A549 (cell line): ENCODE measurements around the gene PPP4R2. TPM values are rescaled to one million over a fixed set of nuclear protein-coding genes. Genes with fewer than 3 reads are reported as not detected.

Source experiments
- ATAC-seq, 2 experiments: fragments of 200-7000 bp in 1 of 2; fragments of >200 bp in 1 of 2; cut with Nextera tagmentation in 1 of 2; cut with Tn5 transposase in 1 of 2; 3 replicates each; pipeline versions ENCODE4 v1.8.0 to v1.9.1; 2018 to 2020; ENCODE audit warnings: mild to moderate bottlenecking in 1 of 2, moderate library complexity in 1 of 2
- CTCF ChIA-PET: fragments of 300-600 bp; sonication (Branson Sonifier 250); formaldehyde crosslinking; extraction: SDS; loops from one replicate; lab custom pipeline; 2021; ENCODE audit warnings: antibody characterized with exemption, inconsistent platforms; lab: Yijun Ruan, JAX
- POLR2A ChIA-PET: fragments of 350-600 bp; formaldehyde crosslinking; extraction: SDS; loops from one replicate; lab custom pipeline; 2021; ENCODE audit warnings: antibody characterized with exemption, inconsistent platforms; lab: Yijun Ruan, JAX
- DNase-seq, 2 experiments: peaks; one replicate each; pipeline versions ENCODE4 v3.0.0 to v3.0.0-alpha.2; 2011 to 2016; ENCODE audit warnings: low read depth in 1 of 2, low spot score in 1 of 2
- FAIRE-seq: peaks from 2 replicates; lab custom pipeline; 2011; peaks lifted over from hg19 to GRCh38; lab: Jason Lieb, UNC
- H3K27ac ChIP-seq, 2 experiments: fragments of >200 bp; sonication (Bioruptor Twin); formaldehyde crosslinking; 3 replicates each; pipeline ENCODE4 v1.5.1; 2016 to 2017
- H3K4me1 ChIP-seq: fragments of >200 bp; sonication (Bioruptor Twin); formaldehyde crosslinking; 3 replicates; pipeline ENCODE4 v1.6.1; 2016
- H3K4me2 ChIP-seq: fragments of >200 bp; sonication (Bioruptor Twin); formaldehyde crosslinking; 3 replicates; pipeline ENCODE4 v1.6.1; 2016
- H3K4me3 ChIP-seq: fragments of >200 bp; sonication (Bioruptor Twin); formaldehyde crosslinking; 3 replicates; pipeline ENCODE4 v1.5.1; 2016
- H3K9me3 ChIP-seq: fragments of >200 bp; sonication (Bioruptor Twin); formaldehyde crosslinking; 3 replicates; pipeline ENCODE4 v1.6.1; 2016
- ATOH8 ChIP-seq: fragments of 250-450 bp; sonication (Bioruptor Pico); IDR thresholded peaks from 2 replicates; pipeline ENCODE4 v1.5.0; 2020; ENCODE audit warnings: low read depth, mild to moderate bottlenecking, moderate library complexity
- CBX2 ChIP-seq: fragments of 200-600 bp; sonication (generic); IDR thresholded peaks from 2 replicates; pipeline ENCODE4 v1.6.1; 2016; ENCODE audit warnings: low read depth, mild to moderate bottlenecking, borderline replicate concordance
- CEBPB ChIP-seq, 2 experiments: fragments of >200 bp in 1 of 2; sonication (Bioruptor Twin) in 1 of 2; formaldehyde crosslinking in 1 of 2; IDR thresholded peaks; 2 replicates each; pipeline ENCODE4 v1.6.1; 2012 to 2016
- CHD2 ChIP-seq: fragments of 150-350 bp; IDR thresholded peaks from 2 replicates; pipeline ENCODE4 v1.6.1; 2014; ENCODE audit warnings: low read length; ENCODE audit not compliant: partially characterized antibody
- EP300 ChIP-seq, 2 experiments: fragments of >200 bp; sonication (Bioruptor Twin); formaldehyde crosslinking; IDR thresholded peaks; 2 replicates in 1 of 2; 3 replicates in 1 of 2; pipeline ENCODE4 v1.6.1; 2016 to 2017
- FOSB ChIP-seq: fragments of 250-450 bp; sonication (Bioruptor Pico); IDR thresholded peaks from 2 replicates; pipeline ENCODE4 v1.5.0; 2020; ENCODE audit warnings: mild to moderate bottlenecking, moderate library complexity
- HMGXB4 ChIP-seq: fragments of 250-450 bp; sonication (Bioruptor Pico); IDR thresholded peaks from 2 replicates; pipeline ENCODE4 v1.5.0; 2021; ENCODE audit warnings: mild to moderate bottlenecking, moderate library complexity, borderline replicate concordance
- MAFK ChIP-seq: fragments of 450-650 bp; IDR thresholded peaks from 2 replicates; pipeline ENCODE4 v1.6.1; 2014; ENCODE audit not compliant: partially characterized antibody
- MAX ChIP-seq: IDR thresholded peaks from 2 replicates; pipeline ENCODE4 v1.6.1; 2012
- NPAS2 ChIP-seq: fragments of 250-450 bp; sonication (Bioruptor Pico); IDR thresholded peaks from 2 replicates; pipeline ENCODE4 v1.8.0; 2022; ENCODE audit warnings: mild to moderate bottlenecking, moderate library complexity, borderline replicate concordance
- NR3C1 ChIP-seq: fragments of >200 bp; sonication (Bioruptor Twin); formaldehyde crosslinking; IDR thresholded peaks from 3 replicates; pipeline ENCODE4 v1.6.1; 2017
- PBX3 ChIP-seq: IDR thresholded peaks from 2 replicates; pipeline ENCODE4 v1.6.1; 2012
- POLR2AphosphoS2 ChIP-seq: conservative IDR thresholded peaks from 2 replicates; pipeline ENCODE4 v1.6.1; 2012; ENCODE audit warnings: low read length, improper control_type of control experiment, inconsistent platforms
- RAD21 ChIP-seq, 2 experiments: fragments of >200 bp in 1 of 2; sonication (Bioruptor Twin) in 1 of 2; formaldehyde crosslinking in 1 of 2; IDR thresholded peaks in 1 of 2; conservative IDR thresholded peaks in 1 of 2; 2 replicates in 1 of 2; 3 replicates in 1 of 2; pipeline ENCODE4 v1.6.1; 2012 to 2018; ENCODE audit warnings: inconsistent platforms in 1 of 2
- RARB ChIP-seq: fragments of 250-450 bp; sonication (Bioruptor Pico); IDR thresholded peaks from 2 replicates; pipeline ENCODE4 v1.8.0; 2021; ENCODE audit warnings: mild to moderate bottlenecking, moderate library complexity
- RFX5 ChIP-seq: fragments of 450-650 bp; IDR thresholded peaks from 2 replicates; pipeline ENCODE4 v1.7.1; 2014; ENCODE audit warnings: antibody characterized with exemption, mild to moderate bottlenecking, moderate library complexity
- RNF2 ChIP-seq: fragments of 200-600 bp; sonication (generic); IDR thresholded peaks from 2 replicates; pipeline ENCODE4 v1.6.1; 2016; ENCODE audit warnings: low read depth, mild to moderate bottlenecking, antibody characterized with exemption, moderate library complexity, borderline replicate concordance
- TP53 ChIP-seq: fragments of 250-450 bp; sonication (Bioruptor Pico); IDR thresholded peaks from 2 replicates; pipeline ENCODE4 v1.5.0; 2021; ENCODE audit warnings: mild to moderate bottlenecking, moderate library complexity
- USF2 ChIP-seq: fragments of 450-650 bp; IDR thresholded peaks from 2 replicates; pipeline ENCODE4 v1.6.1; 2014; ENCODE audit warnings: antibody characterized with exemption
- ZC3H11A ChIP-seq: fragments of 450-650 bp; IDR thresholded peaks from 2 replicates; pipeline ENCODE4 v1.6.1; 2014; ENCODE audit warnings: antibody characterized with exemption, mild to moderate bottlenecking
- ZSCAN20 ChIP-seq: fragments of 250-450 bp; sonication (Bioruptor Pico); IDR thresholded peaks from 2 replicates; pipeline ENCODE4 v1.8.0; 2022; ENCODE audit warnings: mild to moderate bottlenecking, moderate library complexity
- WGBS: methylation state at CpG from one replicate; pipeline ENCODE4 v1.1.6; 2017; ENCODE audit errors: missing lambda C conversion rate; 5-methylcytosine and 5-hydroxymethylcytosine counted together
- polyA plus RNA-seq, 4 experiments: library from polyadenylated mRNA; depleted of rRNA in 3 of 4; stranded (reverse); fragments of >200 nt; fragmentation: RNase III in 1 of 4; extraction: RNeasy Plus Mini Kit Qiagen cat#74134 plus additional on column Dnase treatment in 1 of 4; gene quantifications; 2 replicates in 3 of 4; 3 replicates in 1 of 4; pipeline ENCODE4 v1.2.3, GENCODE V29; 2011 to 2017
- TF ChIP-seq, protein P1 (sequence below): fragments of >200 bp; sonication (Bioruptor Twin); formaldehyde crosslinking; IDR thresholded peaks from 3 replicates; pipeline ENCODE4 v1.6.1; 2016
- TF ChIP-seq, protein P2 (sequence below): fragments of 150-350 bp; IDR thresholded peaks from 2 replicates; pipeline ENCODE4 v1.6.1; 2014; ENCODE audit warnings: low read depth, mild to moderate bottlenecking, low read length

Gene PPP4R2
- polyA plus RNA-seq, 2 of the 4 experiments (the other 2 are of a cell fraction), result 39.3 to 68.4 TPM

DNA sequence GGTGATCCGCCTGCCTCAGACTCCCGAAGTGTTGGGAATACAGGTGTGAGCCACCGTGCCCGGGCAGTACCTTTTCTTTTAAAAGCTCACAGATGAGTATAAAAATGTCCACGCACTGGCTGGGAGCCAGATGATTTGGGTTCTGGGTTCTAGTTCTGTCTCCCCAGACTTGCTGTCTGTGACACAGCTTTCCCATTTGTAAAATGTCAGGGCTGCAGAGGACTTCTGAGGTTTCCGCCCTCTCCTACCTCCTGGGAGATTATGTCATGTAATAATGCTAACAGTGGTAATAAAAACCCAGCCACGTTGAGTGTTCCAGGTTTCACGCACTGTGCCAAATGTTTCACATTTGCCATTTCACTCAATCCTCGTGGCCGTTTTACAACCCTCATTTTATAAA is 1.3 kb upstream of the PPP4R2 start:
- ATAC-seq, result no peak
- H3K27ac ChIP-seq, result no peak overlapping the region
- H3K4me1 ChIP-seq, result peaks cover 29% of the 10 kb centered on the region
- H3K4me2 ChIP-seq, result no peak overlapping the region
- no peak for FAIRE-seq
- H3K9me3 ChIP-seq, result no peaks in the 10 kb centered on the region
- no peak for TF ChIP-seq RAD21 (conservative IDR thresholded peaks at IDR 0.05 in 1 of 2, IDR thresholded peaks at IDR 0.05 in 1 of 2)
- TF ChIP-seq ATOH8 (CRISPR knock-in tag), result no peak
- no peak for TF ChIP-seq NPAS2 (CRISPR knock-in tag)
- TF ChIP-seq MAX, result no peak
- TF ChIP-seq ZC3H11A, result no peak
- no peak for TF ChIP-seq PBX3
- no peak for TF ChIP-seq CHD2
- TF ChIP-seq RNF2, result no peak
- ChIA-PET POLR2A (interaction anchor here (1.2 kb wide), 1 partner anchor 8 kb away, joined by 4 read pairs; no protein-coding TSS in a partner anchor), CTCF (interaction anchor here (1.2 kb wide), 1 partner anchor 57 kb away, joined by 3 read pairs; no protein-coding TSS in a partner anchor)
- no peak overlapping the region for H3K4me3 ChIP-seq
- DNase-seq, result no peak
- 92% methylated on average over 10 of the region's 10 CpGs for WGBS

DNA sequence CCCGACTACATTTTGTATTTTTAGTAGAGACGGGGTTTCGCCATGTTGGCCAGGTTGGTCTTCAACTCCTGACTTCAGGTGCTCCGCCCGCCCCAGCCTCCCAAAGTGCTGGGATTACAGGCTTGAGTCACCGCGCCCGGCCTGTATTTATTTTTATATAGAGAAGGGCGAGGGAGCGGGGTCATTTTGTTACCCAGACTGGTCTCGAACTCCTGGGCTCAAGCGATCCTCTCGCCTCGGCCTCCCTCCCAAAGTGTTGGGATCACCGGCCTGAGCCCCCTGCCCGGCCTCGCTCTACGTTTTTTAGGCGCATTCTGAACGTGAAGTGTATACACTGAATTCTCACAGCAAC is 514 bp upstream of the PPP4R2 start:
- H3K27ac ChIP-seq, result peak overlapping the region; percentile 94 to 97
- no peaks in the 10 kb centered on the region for H3K9me3 ChIP-seq
- 64% methylated on average over 20 of the region's 20 CpGs for WGBS
- FAIRE-seq (no peak), DNase-seq (no peak), ATAC-seq (no peak)
- TF ChIP-seq MAX, result no peak
- no peak for TF ChIP-seq TP53 (CRISPR knock-in tag)
- TF ChIP-seq HMGXB4, result no peak
- TF ChIP-seq FOSB (CRISPR knock-in tag), result no peak
- TF ChIP-seq, protein P1, sequence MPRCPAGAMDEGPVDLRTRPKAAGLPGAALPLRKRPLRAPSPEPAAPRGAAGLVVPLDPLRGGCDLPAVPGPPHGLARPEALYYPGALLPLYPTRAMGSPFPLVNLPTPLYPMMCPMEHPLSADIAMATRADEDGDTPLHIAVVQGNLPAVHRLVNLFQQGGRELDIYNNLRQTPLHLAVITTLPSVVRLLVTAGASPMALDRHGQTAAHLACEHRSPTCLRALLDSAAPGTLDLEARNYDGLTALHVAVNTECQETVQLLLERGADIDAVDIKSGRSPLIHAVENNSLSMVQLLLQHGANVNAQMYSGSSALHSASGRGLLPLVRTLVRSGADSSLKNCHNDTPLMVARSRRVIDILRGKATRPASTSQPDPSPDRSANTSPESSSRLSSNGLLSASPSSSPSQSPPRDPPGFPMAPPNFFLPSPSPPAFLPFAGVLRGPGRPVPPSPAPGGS, result no peak
- TF ChIP-seq CEBPB (IDR thresholded peaks at IDR 0.05), result no peak
- no peak for TF ChIP-seq CHD2
- TF ChIP-seq, protein P2, sequence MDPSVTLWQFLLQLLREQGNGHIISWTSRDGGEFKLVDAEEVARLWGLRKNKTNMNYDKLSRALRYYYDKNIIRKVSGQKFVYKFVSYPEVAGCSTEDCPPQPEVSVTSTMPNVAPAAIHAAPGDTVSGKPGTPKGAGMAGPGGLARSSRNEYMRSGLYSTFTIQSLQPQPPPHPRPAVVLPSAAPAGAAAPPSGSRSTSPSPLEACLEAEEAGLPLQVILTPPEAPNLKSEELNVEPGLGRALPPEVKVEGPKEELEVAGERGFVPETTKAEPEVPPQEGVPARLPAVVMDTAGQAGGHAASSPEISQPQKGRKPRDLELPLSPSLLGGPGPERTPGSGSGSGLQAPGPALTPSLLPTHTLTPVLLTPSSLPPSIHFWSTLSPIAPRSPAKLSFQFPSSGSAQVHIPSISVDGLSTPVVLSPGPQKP, result no peak
- no peak for TF ChIP-seq CBX2
- TF ChIP-seq MAFK, result no peak
- TF ChIP-seq USF2, result no peak
- TF ChIP-seq RFX5, result no peak
- no peak for TF ChIP-seq RARB
- no peak for TF ChIP-seq NR3C1
- TF ChIP-seq EP300 (IDR thresholded peaks at IDR 0.05), result no peak
- no peak for TF ChIP-seq ZSCAN20 (CRISPR knock-in tag)
- no peak for TF ChIP-seq POLR2AphosphoS2
- peak overlapping the region; percentile 88 for H3K4me2 ChIP-seq
- ChIA-PET POLR2A (interaction anchor here (0.6 to 2.2 kb wide), 3 partner anchors 9 to 145 kb away, joined by 4 to 14 read pairs (median 4); no protein-coding TSS in a partner anchor), CTCF (no interaction called here)
- peak overlapping the region; percentile 76 for H3K4me3 ChIP-seq
- peaks cover 30% of the 10 kb centered on the region for H3K4me1 ChIP-seq
